ENCODE results near the gene OTOF. TPM values are rescaled to one million over a fixed set of nuclear protein-coding genes. Genes with fewer than 3 reads are reported as not detected.

The OTOF gene
- total and polyA plus RNA-seq, 2 of the 4 experiments (the other 2 are of a cell fraction): 0.03 TPM; not detected in 1

DNA sequence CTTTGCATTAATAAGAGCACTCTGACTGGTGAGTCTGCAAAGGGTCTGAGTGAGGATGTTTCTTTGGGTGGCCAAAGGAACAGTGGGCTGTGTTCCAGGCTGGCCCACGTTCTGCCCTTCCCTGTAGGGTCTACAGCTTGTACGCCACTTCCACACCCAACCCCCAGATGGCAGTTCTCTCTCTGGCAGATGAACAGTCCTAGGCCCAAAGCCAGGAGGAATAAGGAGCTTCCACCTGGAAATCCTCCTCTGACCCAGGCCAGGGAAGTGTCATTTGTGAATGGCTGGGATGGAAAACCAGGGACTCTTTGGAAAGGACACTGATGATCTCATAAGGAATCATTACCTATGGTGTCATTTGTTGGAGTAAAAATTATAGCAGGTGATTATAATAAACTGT is 6.6 kb downstream of the OTOF start:
- WGBS, 2 experiments (ENCODE audit: extremely low coverage in 2 of 2, insufficient read length in 1 of 2): no CpG with 5 or more reads among the region's 2 CpGs
- no peak overlapping the region for H3K9ac ChIP-seq (ENCODE audit: low read depth, low read length)

More for the DNA sequence above, 6.6 kb downstream of the OTOF start:
- no TSS peak for BruUV-seq (replicated peaks)
- H3K23ac ChIP-seq (ENCODE audit: low read depth, low read length): no peak overlapping the region
- in situ Hi-C loops (cut with MboI; ENCODE audit: low sequenced_read_pairs) (no loop called here), intact Hi-C loops (cut with micrococcal nuclease) (no loop called here), dilution Hi-C loops (cut with HindIII; ENCODE audit: low sequenced_read_pairs, unreplicated experiment) (no loop called here)
- no peak overlapping the region for H4K5ac ChIP-seq (ENCODE audit: low read depth, low read length)
- no peaks in the 10 kb centered on the region; the same call in 1 of the 2 replicates for H3K9me1 ChIP-seq (ENCODE audit: insufficient read depth, low read length)
- no peak overlapping the region for H2AFZ ChIP-seq (replicated peaks; ENCODE audit: low read length, poor library complexity)
- ATAC-seq (ENCODE audit: low read depth): no peak
- no peaks in the 10 kb centered on the region for H3K4me1 ChIP-seq (ENCODE audit: control insufficient read depth, insufficient read depth, low read length)
- H3K4me2 ChIP-seq (ENCODE audit: low read depth, low read length): no peak overlapping the region
- TF ChIP-seq RAD21 (IDR thresholded peaks at IDR 0.05; ENCODE audit: low read length): no peak
- no peak for TF ChIP-seq NFE2L2 (IDR thresholded peaks at IDR 0.05; ENCODE audit: low read depth, low read length)
- TF ChIP-seq RCOR1 (IDR thresholded peaks at IDR 0.05; ENCODE audit: insufficient replicate concordance, low read length): no peak
- TF ChIP-seq, protein P1, sequence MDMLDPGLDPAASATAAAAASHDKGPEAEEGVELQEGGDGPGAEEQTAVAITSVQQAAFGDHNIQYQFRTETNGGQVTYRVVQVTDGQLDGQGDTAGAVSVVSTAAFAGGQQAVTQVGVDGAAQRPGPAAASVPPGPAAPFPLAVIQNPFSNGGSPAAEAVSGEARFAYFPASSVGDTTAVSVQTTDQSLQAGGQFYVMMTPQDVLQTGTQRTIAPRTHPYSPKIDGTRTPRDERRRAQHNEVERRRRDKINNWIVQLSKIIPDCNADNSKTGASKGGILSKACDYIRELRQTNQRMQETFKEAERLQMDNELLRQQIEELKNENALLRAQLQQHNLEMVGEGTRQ (IDR thresholded peaks at IDR 0.05; ENCODE audit: low read depth, low read length): no peak
- TF ChIP-seq, protein P2, sequence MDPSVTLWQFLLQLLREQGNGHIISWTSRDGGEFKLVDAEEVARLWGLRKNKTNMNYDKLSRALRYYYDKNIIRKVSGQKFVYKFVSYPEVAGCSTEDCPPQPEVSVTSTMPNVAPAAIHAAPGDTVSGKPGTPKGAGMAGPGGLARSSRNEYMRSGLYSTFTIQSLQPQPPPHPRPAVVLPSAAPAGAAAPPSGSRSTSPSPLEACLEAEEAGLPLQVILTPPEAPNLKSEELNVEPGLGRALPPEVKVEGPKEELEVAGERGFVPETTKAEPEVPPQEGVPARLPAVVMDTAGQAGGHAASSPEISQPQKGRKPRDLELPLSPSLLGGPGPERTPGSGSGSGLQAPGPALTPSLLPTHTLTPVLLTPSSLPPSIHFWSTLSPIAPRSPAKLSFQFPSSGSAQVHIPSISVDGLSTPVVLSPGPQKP (IDR thresholded peaks at IDR 0.05; ENCODE audit: borderline replicate concordance, low read depth, low read length): no peak
- TF ChIP-seq, protein P3, sequence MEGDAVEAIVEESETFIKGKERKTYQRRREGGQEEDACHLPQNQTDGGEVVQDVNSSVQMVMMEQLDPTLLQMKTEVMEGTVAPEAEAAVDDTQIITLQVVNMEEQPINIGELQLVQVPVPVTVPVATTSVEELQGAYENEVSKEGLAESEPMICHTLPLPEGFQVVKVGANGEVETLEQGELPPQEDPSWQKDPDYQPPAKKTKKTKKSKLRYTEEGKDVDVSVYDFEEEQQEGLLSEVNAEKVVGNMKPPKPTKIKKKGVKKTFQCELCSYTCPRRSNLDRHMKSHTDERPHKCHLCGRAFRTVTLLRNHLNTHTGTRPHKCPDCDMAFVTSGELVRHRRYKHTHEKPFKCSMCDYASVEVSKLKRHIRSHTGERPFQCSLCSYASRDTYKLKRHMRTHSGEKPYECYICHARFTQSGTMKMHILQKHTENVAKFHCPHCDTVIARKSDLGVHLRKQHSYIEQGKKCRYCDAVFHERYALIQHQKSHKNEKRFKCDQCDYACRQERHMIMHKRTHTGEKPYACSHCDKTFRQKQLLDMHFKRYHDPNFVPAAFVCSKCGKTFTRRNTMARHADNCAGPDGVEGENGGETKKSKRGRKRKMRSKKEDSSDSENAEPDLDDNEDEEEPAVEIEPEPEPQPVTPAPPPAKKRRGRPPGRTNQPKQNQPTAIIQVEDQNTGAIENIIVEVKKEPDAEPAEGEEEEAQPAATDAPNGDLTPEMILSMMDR (conservative IDR thresholded peaks at IDR 0.05; ENCODE audit: low read depth, low read length): no peak
- TF ChIP-seq BHLHE40 (IDR thresholded peaks at IDR 0.05; ENCODE audit: low read depth, low read length): no peak
- TF ChIP-seq MAZ (IDR thresholded peaks at IDR 0.05; ENCODE audit: borderline replicate concordance, low read depth, low read length): no peak
- no peak for TF ChIP-seq FOS (IDR thresholded peaks at IDR 0.05; ENCODE audit: low read depth, low read length)
- no peak for TF ChIP-seq MXI1 (IDR thresholded peaks at IDR 0.05; ENCODE audit: borderline replicate concordance, low read depth, low read length)
- TF ChIP-seq MAFK (IDR thresholded peaks at IDR 0.05; ENCODE audit: low read depth, low read length): no peak
- no peaks in the 10 kb centered on the region for H3K36me3 ChIP-seq (ENCODE audit: control insufficient read depth, insufficient read depth, low read length)
- no peaks in the 10 kb centered on the region for H4K20me1 ChIP-seq (ENCODE audit: insufficient read depth, low read length)
- no peak overlapping the region for H4K8ac ChIP-seq (ENCODE audit: low read depth in 2 of 2, low read length in 2 of 2)
- no peak overlapping the region for H2AK5ac ChIP-seq (ENCODE audit: low read depth, low read length)
- H3K27me3 ChIP-seq (ENCODE audit: control insufficient read depth, insufficient read depth, low read length): no peaks in the 10 kb centered on the region; the same call in 1 of the 2 replicates
- H4K91ac ChIP-seq (ENCODE audit: insufficient read depth, low read depth, low read length): no peak overlapping the region
- CTCF ChIA-PET: no interaction called here
- peaks cover 5% of the 10 kb centered on the region for H3K9me3 ChIP-seq (ENCODE audit: control insufficient read depth, insufficient read depth, low read length)
- H3K79me1 ChIP-seq (ENCODE audit: low read depth in 1 of 2, low read length in 2 of 2): no peaks in the 10 kb centered on the region
- H3K56ac ChIP-seq (ENCODE audit: extremely low read depth, insufficient read depth, low read length): no peak overlapping the region
- POLR2A ChIA-PET (ENCODE audit: unreplicated experiment): no interaction called here
- H2BK120ac ChIP-seq (ENCODE audit: low read depth, low read length): no peak overlapping the region
- H2BK15ac ChIP-seq (ENCODE audit: low read depth, low read length): no peak overlapping the region
- no peak overlapping the region for H3K27ac ChIP-seq (ENCODE audit: insufficient read depth, low read length)
- H3K4me3 ChIP-seq (ENCODE audit: insufficient read depth, low read depth, low read length): no peak overlapping the region
- H2BK5ac ChIP-seq (ENCODE audit: low read depth, low read length, poor library complexity, severe bottlenecking): no peak overlapping the region
- H2AK9ac ChIP-seq (replicated peaks; ENCODE audit: low read depth, low read length, poor library complexity): no peak overlapping the region
- no peak overlapping the region for H2BK20ac ChIP-seq (ENCODE audit: low read depth, low read length)
- H3K4ac ChIP-seq (ENCODE audit: low read depth, low read length): no peak overlapping the region
- no peak overlapping the region for H3K18ac ChIP-seq (ENCODE audit: low read depth, low read length)
- no peak overlapping the region for H3K14ac ChIP-seq (replicated peaks; ENCODE audit: low read depth, low read length)
- no peak for DNase-seq
